GM12875 (cell line): ENCODE measurements around the gene BUD13.
A peak's percentile ranks its signal among the peaks of the same experiment; 100 is the strongest.

Experiments
- H3K4me3 ChIP-seq: one replicate; pipeline ENCODE4 v1.5.1; 2011; ENCODE audit warnings: low read depth, low read length, control low read depth
- TF ChIP-seq, protein P1 (sequence below): IDR thresholded peaks from 2 replicates; pipeline ENCODE4 v1.5.1; 2011; ENCODE audit warnings: low read depth, mild to moderate bottlenecking, control low read depth, inconsistent platforms, low read length, moderate library complexity, borderline replicate concordance; ENCODE audit not compliant: insufficient read depth

BUD13 gene, protein sequence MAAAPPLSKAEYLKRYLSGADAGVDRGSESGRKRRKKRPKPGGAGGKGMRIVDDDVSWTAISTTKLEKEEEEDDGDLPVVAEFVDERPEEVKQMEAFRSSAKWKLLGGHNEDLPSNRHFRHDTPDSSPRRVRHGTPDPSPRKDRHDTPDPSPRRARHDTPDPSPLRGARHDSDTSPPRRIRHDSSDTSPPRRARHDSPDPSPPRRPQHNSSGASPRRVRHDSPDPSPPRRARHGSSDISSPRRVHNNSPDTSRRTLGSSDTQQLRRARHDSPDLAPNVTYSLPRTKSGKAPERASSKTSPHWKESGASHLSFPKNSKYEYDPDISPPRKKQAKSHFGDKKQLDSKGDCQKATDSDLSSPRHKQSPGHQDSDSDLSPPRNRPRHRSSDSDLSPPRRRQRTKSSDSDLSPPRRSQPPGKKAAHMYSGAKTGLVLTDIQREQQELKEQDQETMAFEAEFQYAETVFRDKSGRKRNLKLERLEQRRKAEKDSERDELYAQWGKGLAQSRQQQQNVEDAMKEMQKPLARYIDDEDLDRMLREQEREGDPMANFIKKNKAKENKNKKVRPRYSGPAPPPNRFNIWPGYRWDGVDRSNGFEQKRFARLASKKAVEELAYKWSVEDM

DNA sequence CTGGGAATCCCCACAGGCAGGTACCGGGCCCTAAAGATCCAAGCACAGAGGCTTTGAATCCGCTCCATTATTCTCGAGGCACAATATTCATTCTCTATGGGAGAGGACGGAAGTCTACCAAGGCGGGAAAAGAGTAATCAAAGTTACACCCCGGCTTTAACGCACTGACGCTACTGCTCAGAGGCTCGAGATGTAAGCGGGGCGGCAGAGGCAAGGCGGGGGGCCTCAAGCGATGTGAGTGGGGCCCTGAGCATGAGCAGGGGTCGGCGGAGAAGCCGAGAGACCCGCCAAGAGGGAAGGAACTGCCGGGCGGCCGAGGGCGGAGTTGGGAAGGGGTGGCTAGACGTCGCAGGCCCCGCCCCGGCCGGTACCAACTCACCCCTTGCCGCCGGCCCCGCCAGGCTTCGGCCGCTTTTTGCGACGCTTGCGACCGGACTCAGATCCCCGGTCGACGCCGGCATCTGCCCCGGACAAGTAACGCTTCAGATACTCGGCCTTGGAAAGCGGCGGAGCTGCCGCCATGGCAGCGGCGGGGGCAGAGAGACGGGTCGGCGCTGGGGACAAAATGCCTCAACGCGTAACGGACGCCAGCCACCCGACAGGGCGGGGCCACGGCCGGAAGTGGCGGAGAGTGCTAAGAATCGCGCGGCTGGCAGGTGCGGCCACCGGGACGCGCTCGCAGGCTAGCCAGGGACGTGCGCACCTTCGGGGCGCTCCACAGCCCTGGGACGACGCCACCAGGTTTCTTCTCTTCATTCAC lies at the start of gene BUD13:
Gene BUD13 (minus strand): TSS at position 545 of the 760 bp plus-strand sequence. CDS start 23 bp downstream, at position 522.
- peak within 1 kb of the TSS; percentile 81 for H3K4me3 ChIP-seq
- TF ChIP-seq, protein P1, sequence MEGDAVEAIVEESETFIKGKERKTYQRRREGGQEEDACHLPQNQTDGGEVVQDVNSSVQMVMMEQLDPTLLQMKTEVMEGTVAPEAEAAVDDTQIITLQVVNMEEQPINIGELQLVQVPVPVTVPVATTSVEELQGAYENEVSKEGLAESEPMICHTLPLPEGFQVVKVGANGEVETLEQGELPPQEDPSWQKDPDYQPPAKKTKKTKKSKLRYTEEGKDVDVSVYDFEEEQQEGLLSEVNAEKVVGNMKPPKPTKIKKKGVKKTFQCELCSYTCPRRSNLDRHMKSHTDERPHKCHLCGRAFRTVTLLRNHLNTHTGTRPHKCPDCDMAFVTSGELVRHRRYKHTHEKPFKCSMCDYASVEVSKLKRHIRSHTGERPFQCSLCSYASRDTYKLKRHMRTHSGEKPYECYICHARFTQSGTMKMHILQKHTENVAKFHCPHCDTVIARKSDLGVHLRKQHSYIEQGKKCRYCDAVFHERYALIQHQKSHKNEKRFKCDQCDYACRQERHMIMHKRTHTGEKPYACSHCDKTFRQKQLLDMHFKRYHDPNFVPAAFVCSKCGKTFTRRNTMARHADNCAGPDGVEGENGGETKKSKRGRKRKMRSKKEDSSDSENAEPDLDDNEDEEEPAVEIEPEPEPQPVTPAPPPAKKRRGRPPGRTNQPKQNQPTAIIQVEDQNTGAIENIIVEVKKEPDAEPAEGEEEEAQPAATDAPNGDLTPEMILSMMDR, result no peak

DNA sequence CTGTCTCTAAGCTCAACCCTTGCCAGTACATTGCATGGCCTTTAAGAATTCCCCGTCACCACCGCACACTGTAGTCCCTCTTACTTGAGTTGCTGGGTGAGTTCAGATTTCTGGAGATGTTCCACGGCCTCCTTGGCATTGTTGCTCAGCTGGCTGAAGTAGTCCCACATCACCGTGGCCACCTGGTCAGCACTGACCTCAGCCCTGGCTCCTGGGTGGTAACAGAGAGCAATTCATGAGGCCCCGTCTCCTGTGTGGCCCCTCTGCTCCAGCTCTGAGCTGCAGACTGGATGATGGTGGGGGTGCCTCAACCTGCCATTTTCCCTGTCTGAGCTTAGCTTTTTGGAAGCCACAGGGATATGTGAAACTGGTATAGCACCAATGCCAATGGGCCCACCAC lies 49.8 kb upstream of the BUD13 start:
- TF ChIP-seq, protein P1, result no peak

DNA sequence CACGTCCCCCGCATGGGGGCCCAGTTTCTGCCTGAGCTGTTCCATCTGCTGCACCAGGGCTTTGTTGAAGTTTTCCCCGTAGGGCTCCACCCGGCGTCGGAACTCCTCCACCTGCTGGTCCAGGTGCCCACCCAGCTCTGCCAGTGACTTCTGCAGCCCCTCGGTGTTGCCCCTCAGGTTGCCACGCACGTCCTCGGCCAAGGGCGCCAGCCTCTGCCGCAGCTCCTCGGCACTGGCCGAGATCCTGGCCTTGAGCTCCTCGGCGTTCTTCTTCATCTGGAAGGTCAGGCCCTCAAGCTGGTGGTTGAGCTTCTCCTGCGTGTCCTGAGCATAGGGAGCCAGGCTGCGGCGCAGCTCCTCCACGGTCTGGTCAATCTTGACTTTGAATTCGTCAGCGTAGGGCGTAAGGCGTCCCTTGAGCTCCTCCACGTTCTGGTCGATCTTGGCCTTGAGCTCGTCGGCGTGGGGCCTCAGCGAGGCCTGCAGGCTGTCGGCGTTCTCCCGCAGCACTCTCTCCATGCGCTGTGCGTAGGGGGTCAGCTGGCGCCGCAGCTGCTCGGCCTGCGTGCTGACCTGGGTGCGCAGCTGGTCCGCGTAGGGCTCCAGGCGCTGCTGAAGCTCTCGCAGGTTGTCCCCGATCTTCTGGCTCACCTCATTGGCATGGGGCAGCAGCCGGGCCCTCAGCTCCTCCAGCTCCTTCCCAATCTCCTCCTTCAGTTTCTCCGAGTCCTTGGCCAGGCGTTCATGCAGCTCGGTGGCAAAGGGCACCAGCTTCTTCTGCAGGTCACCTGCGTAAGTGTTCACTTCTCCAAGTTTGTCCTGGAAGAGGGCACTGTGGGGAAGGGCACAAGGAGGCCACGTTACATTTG lies 48.5 kb upstream of the BUD13 start:
- TF ChIP-seq, protein P1, result no peak
- H3K4me3 ChIP-seq, result no peak overlapping the region

More for the DNA sequence above, 49.8 kb upstream of the BUD13 start:
- H3K4me3 ChIP-seq, result no peak overlapping the region

- TF ChIP-seq, protein P1, result no peak
- H3K4me3 ChIP-seq, result no peak overlapping the region
These were observed 46.3 kb upstream of the BUD13 start for GRCh38 chr11:116819049-116819448.

- TF ChIP-seq, protein P1, result no peak
- H3K4me3 ChIP-seq, result no peak overlapping the region
These were observed 41.7 kb upstream of the BUD13 start for GRCh38 chr11:116814502-116814901.

- TF ChIP-seq, protein P1, result no peak
- no peak overlapping the region for H3K4me3 ChIP-seq
These were observed 41.1 kb upstream of the BUD13 start for GRCh38 chr11:116813781-116814471.
